HG02981 (cell line): ENCODE results near the gene CYP19A1.

Experiments used
- ATAC-seq: cut with Tn5 transposase; IDR thresholded peaks from one replicate; pipeline ENCODE4 v1.9.1; 2021; ENCODE audit warnings: mild to moderate bottlenecking, moderate library complexity; ENCODE audit not compliant: unreplicated experiment

The CYP19A1 gene

GRCh38 chr15:51338496-51338895 lies at the start of gene CYP19A1:
Gene CYP19A1 (minus strand): TSS chr15:51338596. CDS start chr15:51242912, 95,684 bp downstream.
- ATAC-seq, result no peak

- no peak for ATAC-seq
Measured at GRCh38 chr15:51387699-51388041, 49.3 kb upstream of the CYP19A1 start.

- no peak for ATAC-seq
Measured at GRCh38 chr15:51386960-51387698, 48.7 kb upstream of the CYP19A1 start.

GRCh38 chr15:51386486-51386885 lies 48.1 kb upstream of the CYP19A1 start:
- ATAC-seq, result no peak

GRCh38 chr15:51386029-51386428 lies 47.6 kb upstream of the CYP19A1 start:
- ATAC-seq, result no peak

GRCh38 chr15:51382787-51383186 lies 44.4 kb upstream of the CYP19A1 start:
- ATAC-seq, result no peak

- ATAC-seq, result no peak
Measured at GRCh38 chr15:51380999-51381806, 42.8 kb upstream of the CYP19A1 start.

GRCh38 chr15:51379390-51379789 lies 41.0 kb upstream of the CYP19A1 start:
- ATAC-seq, result no peak

- no peak for ATAC-seq
Measured at GRCh38 chr15:51378406-51378805, 40.0 kb upstream of the CYP19A1 start.

- no peak for ATAC-seq
Measured at GRCh38 chr15:51377038-51377786, 38.8 kb upstream of the CYP19A1 start.

- ATAC-seq, result no peak
Measured at GRCh38 chr15:51375966-51376640, 37.7 kb upstream of the CYP19A1 start.

- ATAC-seq, result no peak
Measured at GRCh38 chr15:51374131-51374530, 35.7 kb upstream of the CYP19A1 start.

- ATAC-seq, result no peak
Measured at GRCh38 chr15:51371266-51371665, 32.9 kb upstream of the CYP19A1 start.

GRCh38 chr15:51369451-51369761 lies 31.0 kb upstream of the CYP19A1 start:
- no peak for ATAC-seq

- no peak for ATAC-seq
Measured at GRCh38 chr15:51368751-51369450, 30.5 kb upstream of the CYP19A1 start.

- ATAC-seq, result no peak
Measured at GRCh38 chr15:51368307-51368706, 29.9 kb upstream of the CYP19A1 start.

GRCh38 chr15:51367322-51367976 lies 29.1 kb upstream of the CYP19A1 start:
- no peak for ATAC-seq

- no peak for ATAC-seq
Measured at GRCh38 chr15:51366920-51367319, 28.5 kb upstream of the CYP19A1 start.

GRCh38 chr15:51366071-51366470 lies 27.7 kb upstream of the CYP19A1 start:
- ATAC-seq, result no peak

- no peak for ATAC-seq
Measured at GRCh38 chr15:51365417-51365816, 27.0 kb upstream of the CYP19A1 start.
